ENCODE results near the gene STK24. TPM values are rescaled to one million over a fixed set of nuclear protein-coding genes. Genes with fewer than 3 reads are reported as not detected.
"Not testable (repeated sequence)": the region's sequence is repeated elsewhere in the genome, so short reads cannot be mapped to it uniquely, and the experiment has no call there.

STK24 gene
- total RNA-seq (2014; rRNA removed; shearing (Covaris generic)), result 51.1 and 60.4 TPM in 2 replicates
- 88.7 and 92.4 TPM in 2 replicates for total RNA-seq (2022)
- percentile 83 among the genes with signal in this experiment for Bru-seq, nascent RNA
- percentile 83 among the genes with signal in this experiment for BruChase-seq, experiment 1, labeled RNA remaining after a 6-hour chase
- BruChase-seq, experiment 2, labeled RNA remaining after a 2-hour chase, result percentile 72 among the genes with signal in this experiment
- long read RNA-seq, full-length matches to known transcripts, result 96 of 119 reads
- long read RNA-seq, partial matches to known transcripts, result 14 of 119 reads
- long read RNA-seq, other reads (novel, unspliced or antisense), result 9 of 119 reads

- Histone ChIP-seq H3K79me2 (ENCODE audit: insufficient read depth, low read depth, low read length) (peaks cover 42% of the 10 kb centered on the region), H3K36me3 (ENCODE audit: insufficient read depth, low read length) (no peaks in the 10 kb centered on the region; the same call in 1 of the 2 replicates), H4K20me1 (ENCODE audit: insufficient read depth, low read length) (peaks cover 15% of the 10 kb centered on the region), H3K4me2 (ENCODE audit: low read length) (peak within 1 kb of the TSS; percentile 95), H2AFZ (ENCODE audit: low read length) (peak within 1 kb of the TSS; percentile 63; the same call in 1 of the 2 replicates), H3K27ac (ENCODE audit: low read depth, low read length, poor library complexity, severe bottlenecking) (peak within 1 kb of the TSS; percentile 99), H3K9me3 (ENCODE audit: low read length) (no peaks in the 10 kb centered on the region), H3K4me3 (ENCODE audit: low read depth, low read length, poor library complexity, severe bottlenecking) (peak within 1 kb of the TSS; percentile 96), H3K4me1 (ENCODE audit: insufficient read depth, low read length, poor library complexity, severe bottlenecking) (peaks cover 30% of the 10 kb centered on the region), H3K9me2 (ENCODE audit: insufficient read depth, low read length) (no peaks in the 10 kb centered on the region)
- BruUV-seq (replicated peaks), result no TSS peak
- DNase-seq (ENCODE audit: low spot score), result peak; percentile 68
- CTCF ChIA-PET (ENCODE audit: unreplicated experiment), result no interaction called here
- TF ChIP-seq EZH2phosphoT487 (IDR thresholded peaks at IDR 0.05; ENCODE audit: borderline replicate concordance, low read depth, low read length), result no peak
- no peak for TF ChIP-seq CTCF (conservative IDR thresholded peaks at IDR 0.05; ENCODE audit: low read length)
- POLR2A ChIA-PET, result no interaction called here
- intact Hi-C loops (cut with micrococcal nuclease; ENCODE audit: unreplicated experiment), result loop anchor here (10.0 kb wide), 1 partner anchor 1142 kb away; the partner anchor contains the start of gene RAP2A
These were observed at the start of gene STK24 for GRCh38 chr13:98576963-98577835. Gene STK24 (minus strand): TSS chr13:98577107. CDS start chr13:98576786, 321 bp downstream.

DNA sequence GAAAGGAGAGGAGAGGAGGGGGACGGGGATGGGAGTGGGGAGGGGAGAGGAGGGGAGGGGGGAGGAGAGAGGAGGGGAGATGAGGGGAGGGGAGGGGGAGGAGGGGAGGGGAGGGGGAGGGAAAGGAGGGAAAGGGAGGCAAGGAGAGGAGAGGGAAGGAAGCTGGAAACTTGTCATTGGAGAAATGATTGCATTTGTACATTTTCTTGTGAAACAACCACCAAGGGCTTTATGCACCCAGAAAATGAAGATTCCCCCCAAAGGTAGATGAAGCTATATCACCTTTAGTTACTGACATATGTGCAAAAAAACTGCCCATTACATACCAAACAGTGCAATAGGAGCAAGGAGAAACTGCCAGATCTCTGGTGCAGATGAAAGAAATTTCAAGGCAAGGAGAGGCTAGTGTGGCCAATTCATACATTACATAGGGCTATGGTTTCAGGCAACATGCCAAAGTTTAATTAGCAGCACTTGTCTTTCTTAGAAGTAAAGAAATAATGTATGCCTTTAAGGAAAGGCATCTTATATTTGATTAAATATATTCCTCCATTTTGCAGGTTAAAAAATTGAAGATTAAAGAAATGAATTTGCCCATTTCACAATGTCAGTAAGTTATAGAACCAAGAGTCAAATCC lies 49.5 kb upstream of the STK24 start:
- H3K4me1 ChIP-seq (ENCODE audit: insufficient read depth, low read length, poor library complexity, severe bottlenecking), result no peaks in the 10 kb centered on the region
- H2AFZ ChIP-seq (ENCODE audit: low read length), result no peak overlapping the region
- no TSS peak for BruUV-seq (replicated peaks)
- no peaks in the 10 kb centered on the region for H4K20me1 ChIP-seq (ENCODE audit: insufficient read depth, low read length)
- CTCF ChIA-PET (ENCODE audit: unreplicated experiment), result no interaction called here
- no peaks in the 10 kb centered on the region for H3K9me3 ChIP-seq (ENCODE audit: low read length)
- H3K4me2 ChIP-seq (ENCODE audit: low read length), result no peak overlapping the region
- no peak overlapping the region for H3K27ac ChIP-seq (ENCODE audit: low read depth, low read length, poor library complexity, severe bottlenecking)
- H3K36me3 ChIP-seq (ENCODE audit: insufficient read depth, low read length), result no peaks in the 10 kb centered on the region
- TF ChIP-seq EZH2phosphoT487 (IDR thresholded peaks at IDR 0.05; ENCODE audit: borderline replicate concordance, low read depth, low read length) (no peak), CTCF (conservative IDR thresholded peaks at IDR 0.05; ENCODE audit: low read length) (no peak)
- H3K4me3 ChIP-seq (ENCODE audit: low read depth, low read length, poor library complexity, severe bottlenecking), result no peak overlapping the region
- POLR2A ChIA-PET, result no interaction called here
- H3K79me2 ChIP-seq (ENCODE audit: insufficient read depth, low read depth, low read length), result no peaks in the 10 kb centered on the region
- H3K9me2 ChIP-seq (ENCODE audit: insufficient read depth, low read length), result no peaks in the 10 kb centered on the region
- intact Hi-C loops (cut with micrococcal nuclease; ENCODE audit: unreplicated experiment), result no loop called here
- DNase-seq (ENCODE audit: low spot score), result no peak

GRCh38 chr13:98624589-98624988 lies 47.7 kb upstream of the STK24 start:
- H3K4me3 ChIP-seq (ENCODE audit: low read depth, low read length, poor library complexity, severe bottlenecking); H2AFZ ChIP-seq (ENCODE audit: low read length); H3K36me3 ChIP-seq (ENCODE audit: insufficient read depth, low read length); intact Hi-C loops (cut with micrococcal nuclease; ENCODE audit: unreplicated experiment); BruUV-seq (replicated peaks); H3K9me3 ChIP-seq (ENCODE audit: low read length); H3K9me2 ChIP-seq (ENCODE audit: insufficient read depth, low read length); H4K20me1 ChIP-seq (ENCODE audit: insufficient read depth, low read length); H3K27ac ChIP-seq (ENCODE audit: low read depth, low read length, poor library complexity, severe bottlenecking); H3K4me2 ChIP-seq (ENCODE audit: low read length); H3K4me1 ChIP-seq (ENCODE audit: insufficient read depth, low read length, poor library complexity, severe bottlenecking); DNase-seq (ENCODE audit: low spot score); H3K79me2 ChIP-seq (ENCODE audit: insufficient read depth, low read depth, low read length): not testable (repeated sequence)
- ChIA-PET CTCF (ENCODE audit: unreplicated experiment) (interaction anchor here (0.7 kb wide), 1 partner anchor 47 kb away, joined by 3 read pairs; no protein-coding TSS in a partner anchor), POLR2A (interaction anchor here (0.7 kb wide), 1 partner anchor 885 kb away, joined by 3 read pairs; no protein-coding TSS in a partner anchor)

Measured in OCI-LY7 (cell line).